HepG2 (cell line): ENCODE measurements around the gene CYTH2. TPM values are rescaled to one million over a fixed set of nuclear protein-coding genes. Genes with fewer than 3 reads are reported as not detected.

ENCODE experiments used
- AFF4 ChIP-seq: sonication (generic); formaldehyde crosslinking; IDR thresholded peaks from 2 replicates; pipeline ENCODE4 v1.4.0; 2020; ENCODE audit warnings: missing genetic modification reagents
- BORCS8-MEF2B ChIP-seq: sonication (generic); formaldehyde crosslinking; IDR thresholded peaks from 2 replicates; pipeline ENCODE4 v1.8.0; 2022; ENCODE audit warnings: mild to moderate bottlenecking, missing genetic modification reagents
- CAMTA2 ChIP-seq: sonication (generic); formaldehyde crosslinking; IDR thresholded peaks from 2 replicates; pipeline ENCODE4 v1.4.0; 2020; ENCODE audit warnings: mild to moderate bottlenecking, missing genetic modification reagents, borderline replicate concordance
- CERS6 ChIP-seq: sonication (generic); formaldehyde crosslinking; IDR thresholded peaks from 2 replicates; pipeline ENCODE4 v1.5.0; 2020; ENCODE audit warnings: missing genetic modification reagents
- FOXP4 ChIP-seq: sonication (generic); formaldehyde crosslinking; IDR thresholded peaks from 2 replicates; pipeline ENCODE4 v1.4.0; 2020; ENCODE audit warnings: missing genetic modification reagents
- HNRNPK ChIP-seq: fragments of 200-400 bp; formaldehyde crosslinking; IDR thresholded peaks from 2 replicates; pipeline ENCODE4 v1.6.1; 2018; ENCODE audit warnings: low read length, low read depth, moderate library complexity, mild to moderate bottlenecking; ENCODE audit not compliant: poor library complexity, severe bottlenecking
- NR1H2 ChIP-seq: sonication (generic); formaldehyde crosslinking; IDR thresholded peaks from 2 replicates; pipeline ENCODE4 v1.8.1; 2022; ENCODE audit warnings: low read depth, missing genetic modification reagents, borderline replicate concordance
- RXRA ChIP-seq: sonication (generic); formaldehyde crosslinking; IDR thresholded peaks from 2 replicates; pipeline ENCODE4 v1.5.1; 2020; ENCODE audit warnings: missing genetic modification reagents
- SSRP1 ChIP-seq: IDR thresholded peaks from 2 replicates; pipeline ENCODE4 v1.6.1; 2016; ENCODE audit warnings: control low read depth
- U2AF2 ChIP-seq: fragments of 200-400 bp; formaldehyde crosslinking; IDR thresholded peaks from 2 replicates; pipeline ENCODE4 v1.6.1; 2017; ENCODE audit warnings: low read depth, mild to moderate bottlenecking, low read length
- ZFP36L1 ChIP-seq: sonication (generic); formaldehyde crosslinking; IDR thresholded peaks from 2 replicates; pipeline ENCODE4 v1.8.0; 2022; ENCODE audit warnings: mild to moderate bottlenecking, missing genetic modification reagents, moderate library complexity
- ZGPAT ChIP-seq: IDR thresholded peaks from 2 replicates; pipeline ENCODE4 v1.6.1; 2016; ENCODE audit warnings: mild to moderate bottlenecking
- ZNF251 ChIP-seq: sonication (generic); formaldehyde crosslinking; IDR thresholded peaks from 2 replicates; pipeline ENCODE4 v1.9.0; 2021; ENCODE audit warnings: mild to moderate bottlenecking, missing genetic modification reagents
- ZNF280D ChIP-seq: sonication (generic); formaldehyde crosslinking; IDR thresholded peaks from 2 replicates; pipeline ENCODE4 v1.5.1; 2020; ENCODE audit warnings: mild to moderate bottlenecking, missing genetic modification reagents
- ZNF660 ChIP-seq: sonication (generic); formaldehyde crosslinking; IDR thresholded peaks from 2 replicates; pipeline ENCODE4 v1.5.1; 2020; ENCODE audit warnings: mild to moderate bottlenecking, low read depth, missing genetic modification reagents, borderline replicate concordance
- ZNF883 ChIP-seq: sonication (generic); formaldehyde crosslinking; IDR thresholded peaks from 2 replicates; pipeline ENCODE4 v1.5.1; 2020; ENCODE audit warnings: mild to moderate bottlenecking, missing genetic modification reagents; ENCODE audit errors: not compliant biosample characterization
- ZZZ3 ChIP-seq: sonication (generic); formaldehyde crosslinking; IDR thresholded peaks from 2 replicates; pipeline ENCODE4 v1.4.0; 2020; ENCODE audit warnings: missing genetic modification reagents, mild to moderate bottlenecking, borderline replicate concordance
- polyA plus RNA-seq, 8 experiments: library from polyadenylated mRNA; depleted of rRNA in 3 of 8; stranded (reverse) in 7 of 8; unstranded in 1 of 8; fragments of >200 nt; fragmentation: Illumina TruSeq in 4 of 8; extraction: Trizol in 4 of 8; gene quantifications; 2 replicates each; pipeline versions ENCODE4 v1.2.1 to v1.2.3, GENCODE V29; 2011 to 2016; ENCODE audit warnings: low read depth in 4 of 8, missing spikeins in 1 of 8, mixed read lengths in 1 of 8; ENCODE audit not compliant: insufficient read depth in 1 of 8
- total RNA-seq, 5 experiments: library from RNA; depleted of rRNA; stranded (reverse); fragments of >200 nt; fragmentation: Illumina TruSeq; extraction: Trizol; gene quantifications; 2 replicates each; pipeline ENCODE4 v1.2.3, GENCODE V29; 2016; ENCODE audit warnings: low read depth in 1 of 5

CYTH2 gene
- total and polyA plus RNA-seq, 2 of the 13 experiments (the other 11 are each of a cell fraction or from before 2014, with no cell fraction given) = 16.5 to 39.3 TPM

GRCh38 chr19:48469289-48469881, at the start of gene CYTH2 (continued):
- 0 out of 2 replicates have a peak, but pooled peaks have one; percentile 64 for TF ChIP-seq AFF4 (CRISPR knock-in tag)
- 0 out of 2 replicates have a peak, but pooled peaks have one; percentile 66 for TF ChIP-seq ZNF280D (CRISPR knock-in tag)
- peak; percentile 64 for TF ChIP-seq BORCS8-MEF2B (CRISPR knock-in tag)
- TF ChIP-seq FOXP4 (CRISPR knock-in tag) = peak; percentile 50; the same call in 1 of the 2 replicates
- no peak for TF ChIP-seq CERS6
- TF ChIP-seq ZZZ3 = peak; percentile 54; the same call in 1 of the 2 replicates
- no peak for TF ChIP-seq ZNF251 (CRISPR knock-in tag)
- peak; percentile 73 for TF ChIP-seq HNRNPK
- no peak for TF ChIP-seq U2AF2
- peak; percentile 54; the same call in 1 of the 2 replicates for TF ChIP-seq RXRA (CRISPR knock-in tag)
- TF ChIP-seq ZNF883 (CRISPR knock-in tag) = peak; percentile 70
- TF ChIP-seq ZFP36L1 (CRISPR knock-in tag) = no peak
- no peak for TF ChIP-seq ZNF660
- no peak for TF ChIP-seq SSRP1
- TF ChIP-seq NR1H2 (CRISPR knock-in tag) = no peak
- no peak for TF ChIP-seq CAMTA2
- peak; percentile 84 for TF ChIP-seq ZGPAT (CRISPR knock-in tag)
